ENCODE data around the gene PPP2R3B.

DNA sequence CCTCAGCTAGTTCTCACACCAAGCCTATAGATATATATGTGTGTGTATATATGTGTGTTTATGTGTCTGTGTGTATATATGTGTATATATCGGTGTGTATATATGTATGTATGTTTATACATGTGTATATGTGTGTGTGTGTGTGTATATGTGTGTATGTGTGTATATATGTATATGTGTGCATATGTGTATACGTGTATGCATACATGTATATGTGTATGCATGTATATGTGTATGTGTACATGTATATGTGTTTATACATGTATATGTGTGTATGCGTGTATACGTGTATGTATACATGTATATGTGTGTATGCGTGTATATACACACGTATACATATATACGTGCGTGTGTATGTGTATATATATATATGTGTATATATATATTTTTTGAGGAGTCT, 86.4 kb downstream of the PPP2R3B start:
- no peak for TF ChIP-seq EZH2phosphoT487 (IDR thresholded peaks at IDR 0.05; ENCODE audit: borderline replicate concordance, low read length)
- TF ChIP-seq, protein P1, sequence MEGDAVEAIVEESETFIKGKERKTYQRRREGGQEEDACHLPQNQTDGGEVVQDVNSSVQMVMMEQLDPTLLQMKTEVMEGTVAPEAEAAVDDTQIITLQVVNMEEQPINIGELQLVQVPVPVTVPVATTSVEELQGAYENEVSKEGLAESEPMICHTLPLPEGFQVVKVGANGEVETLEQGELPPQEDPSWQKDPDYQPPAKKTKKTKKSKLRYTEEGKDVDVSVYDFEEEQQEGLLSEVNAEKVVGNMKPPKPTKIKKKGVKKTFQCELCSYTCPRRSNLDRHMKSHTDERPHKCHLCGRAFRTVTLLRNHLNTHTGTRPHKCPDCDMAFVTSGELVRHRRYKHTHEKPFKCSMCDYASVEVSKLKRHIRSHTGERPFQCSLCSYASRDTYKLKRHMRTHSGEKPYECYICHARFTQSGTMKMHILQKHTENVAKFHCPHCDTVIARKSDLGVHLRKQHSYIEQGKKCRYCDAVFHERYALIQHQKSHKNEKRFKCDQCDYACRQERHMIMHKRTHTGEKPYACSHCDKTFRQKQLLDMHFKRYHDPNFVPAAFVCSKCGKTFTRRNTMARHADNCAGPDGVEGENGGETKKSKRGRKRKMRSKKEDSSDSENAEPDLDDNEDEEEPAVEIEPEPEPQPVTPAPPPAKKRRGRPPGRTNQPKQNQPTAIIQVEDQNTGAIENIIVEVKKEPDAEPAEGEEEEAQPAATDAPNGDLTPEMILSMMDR (IDR thresholded peaks at IDR 0.05; ENCODE audit: low read depth, low read length, poor library complexity, severe bottlenecking) = no peak

All from DOHH2 (cell line).